ENCODE data around the gene GBE1.

The GBE1 gene

GRCh38 chr3:81695302-81695701 lies 66.1 kb downstream of the GBE1 start:
- DNase-seq: no peak

- DNase-seq: no peak
These were observed 66.8 kb downstream of the GBE1 start for GRCh38 chr3:81694662-81695061.

- no peak for DNase-seq
These were observed 68.7 kb downstream of the GBE1 start for GRCh38 chr3:81692766-81693165.

GRCh38 chr3:81689617-81690016 lies 71.8 kb downstream of the GBE1 start:
- no peak for DNase-seq

GRCh38 chr3:81684751-81685395 lies 76.6 kb downstream of the GBE1 start:
- DNase-seq: no peak

GRCh38 chr3:81676706-81677456 lies 84.6 kb downstream of the GBE1 start:
- no peak for DNase-seq

GRCh38 chr3:81674690-81675089 lies 86.8 kb downstream of the GBE1 start:
- no peak for DNase-seq

- no peak for DNase-seq
These were observed 93.2 kb downstream of the GBE1 start for GRCh38 chr3:81668283-81668682.

- DNase-seq: peak in 2 of 6 experiments; percentile 1 to 13
These were observed 94.8 kb downstream of the GBE1 start for GRCh38 chr3:81666502-81667121.

GRCh38 chr3:81663114-81663513 lies 98.3 kb downstream of the GBE1 start:
- no peak for DNase-seq

- DNase-seq: no peak
These were observed 101.4 kb downstream of the GBE1 start for GRCh38 chr3:81660036-81660435.

GRCh38 chr3:81658322-81658997 lies 103.0 kb downstream of the GBE1 start:
- no peak for DNase-seq

GRCh38 chr3:81651139-81651538 lies 110.3 kb downstream of the GBE1 start:
- DNase-seq: no peak

- no peak for DNase-seq
These were observed 111.3 kb downstream of the GBE1 start for GRCh38 chr3:81650187-81650586.

- no peak for DNase-seq
These were observed 116.2 kb downstream of the GBE1 start for GRCh38 chr3:81645248-81645647.

- no peak for DNase-seq
These were observed 117.7 kb downstream of the GBE1 start for GRCh38 chr3:81643721-81644120.

GRCh38 chr3:81638480-81638879 lies 123.0 kb downstream of the GBE1 start:
- no peak for DNase-seq

- no peak for DNase-seq
These were observed 128.8 kb downstream of the GBE1 start for GRCh38 chr3:81632659-81633058.

- DNase-seq: no peak
These were observed 136.7 kb downstream of the GBE1 start for GRCh38 chr3:81624756-81625155.

GRCh38 chr3:81622395-81622794 lies 139.1 kb downstream of the GBE1 start:
- no peak for DNase-seq

GRCh38 chr3:81621277-81621676 lies 140.2 kb downstream of the GBE1 start:
- no peak for DNase-seq

- no peak for DNase-seq
These were observed 140.6 kb downstream of the GBE1 start for GRCh38 chr3:81620849-81621248.

- no peak for DNase-seq
These were observed 148.7 kb downstream of the GBE1 start for GRCh38 chr3:81612768-81613167.

- no peak for DNase-seq
These were observed 158.7 kb downstream of the GBE1 start for GRCh38 chr3:81602781-81603180.
